Measurements from ENCODE around the gene DGKD.

DGKD gene

DNA sequence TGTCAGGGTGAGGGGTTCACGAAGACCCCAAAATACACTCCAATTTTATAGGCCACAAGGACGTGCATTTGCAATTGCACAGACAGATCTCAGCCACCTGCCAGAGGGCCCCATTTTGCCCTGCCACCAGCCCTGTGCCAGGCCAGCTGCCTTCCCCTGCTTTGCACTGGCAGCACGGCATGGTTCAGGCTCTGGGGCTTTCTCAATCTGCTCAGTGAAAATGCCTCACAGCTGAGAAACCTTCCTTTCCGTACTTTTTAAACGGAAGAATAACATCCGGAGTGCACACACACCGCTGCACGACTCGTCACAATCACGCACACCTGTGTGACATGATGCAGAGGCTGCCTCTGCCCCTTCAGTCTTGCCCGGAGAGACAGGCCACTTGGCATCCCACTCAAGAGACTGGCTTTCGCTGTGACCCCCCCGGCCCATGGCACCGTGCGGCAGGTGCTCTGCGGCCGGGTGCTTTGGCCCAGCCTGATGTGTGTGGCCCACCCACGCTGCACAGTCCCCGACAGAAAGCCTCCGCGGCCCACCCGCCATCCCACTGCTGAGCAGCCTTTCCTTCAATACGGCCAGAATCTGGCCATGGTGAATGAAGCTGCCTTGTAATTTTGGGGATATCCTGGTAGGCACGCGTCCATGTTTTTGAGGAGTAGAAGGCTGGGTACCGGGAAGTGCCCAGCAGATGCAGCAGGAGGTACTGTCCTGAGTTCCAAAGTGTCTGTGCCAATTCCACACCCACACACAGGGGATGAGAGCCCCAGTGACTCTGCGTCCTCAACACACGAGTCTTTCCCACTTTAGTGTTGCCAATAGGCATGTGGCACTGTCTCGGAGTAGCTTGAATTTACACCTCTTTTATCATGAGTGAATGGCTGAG, 123.5 kb downstream of the DGKD start:
- no peak for DNase-seq (ENCODE audit: low spot score)

DNA sequence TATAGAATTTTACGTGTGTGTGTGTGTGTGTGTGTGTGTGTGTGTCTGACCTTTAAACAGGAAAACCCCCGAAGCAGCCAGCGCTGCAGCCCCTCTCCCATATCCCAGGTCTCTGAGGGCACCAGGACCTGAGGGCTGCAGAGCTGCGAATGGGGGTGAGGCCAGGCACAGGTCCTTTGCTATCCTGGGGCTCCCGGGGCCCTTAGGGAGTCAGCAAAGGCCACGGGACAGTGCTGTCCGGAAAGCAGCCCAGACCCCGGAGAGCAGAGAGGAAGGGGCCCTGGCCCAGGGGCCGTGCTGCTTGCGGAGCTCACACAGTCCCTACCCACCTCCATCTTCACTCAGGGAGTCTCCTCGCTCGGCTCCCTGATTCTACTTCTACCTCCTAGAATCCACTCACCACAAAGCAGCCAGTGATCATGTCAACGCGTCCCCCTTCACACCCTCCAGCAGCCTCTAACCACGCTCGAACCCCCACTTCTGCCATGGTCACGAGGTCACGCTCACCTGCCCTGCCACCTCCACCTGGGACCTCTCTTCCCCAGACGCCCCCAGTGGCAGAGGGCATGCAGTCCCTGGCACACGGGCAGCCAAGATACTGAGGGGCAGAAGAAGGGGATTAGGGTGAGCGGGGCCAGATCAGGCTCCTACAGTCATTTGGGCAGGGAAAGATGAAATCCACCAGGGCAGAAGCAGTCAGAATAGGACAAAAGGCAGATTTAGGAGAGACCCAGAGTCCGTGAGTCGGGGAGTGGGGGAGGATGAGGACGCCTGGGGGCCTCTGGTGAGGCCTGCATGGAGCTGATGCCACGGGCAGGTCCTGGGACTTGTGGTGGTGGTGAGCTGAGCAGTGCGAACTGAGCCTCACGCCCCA, 125.6 kb downstream of the DGKD start:
- DNase-seq (ENCODE audit: low spot score), result no peak

DNA sequence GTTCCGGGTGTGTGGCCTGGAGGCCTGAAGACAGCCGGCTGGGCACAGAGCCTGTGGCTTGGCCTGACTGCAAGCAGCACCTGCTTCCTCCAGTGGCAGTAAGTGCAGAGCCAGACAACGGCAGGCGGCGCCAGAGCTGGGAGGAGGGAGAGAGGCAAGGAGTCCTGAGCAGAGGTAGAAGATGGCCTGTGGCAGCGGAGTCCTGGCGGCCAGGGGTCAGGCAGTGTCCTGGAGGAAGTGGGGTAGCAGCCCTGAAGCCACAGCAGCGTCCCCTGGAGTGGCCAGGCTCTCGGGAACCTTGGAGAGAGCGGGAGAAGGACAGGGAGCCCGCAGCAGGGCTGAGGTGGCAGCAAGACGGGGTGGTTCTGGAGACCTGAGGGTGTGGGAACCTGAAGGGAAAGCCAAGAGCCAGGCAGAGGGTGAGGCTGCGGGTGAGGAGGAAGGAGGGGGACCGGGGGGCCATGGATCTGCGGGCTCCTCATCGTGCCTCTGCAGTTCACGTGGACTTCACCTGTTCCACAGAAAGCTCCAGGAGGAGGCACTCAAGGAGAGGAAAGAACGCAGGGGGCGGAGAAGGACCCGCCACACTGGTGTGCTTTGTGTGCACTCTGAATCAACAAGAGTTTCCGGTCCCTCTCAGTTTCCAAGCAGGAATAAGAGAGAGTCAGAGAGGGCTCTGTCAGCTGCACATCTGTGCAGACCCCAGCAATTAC, 126.4 kb downstream of the DGKD start:
- no peak for DNase-seq (ENCODE audit: low spot score)

DNA sequence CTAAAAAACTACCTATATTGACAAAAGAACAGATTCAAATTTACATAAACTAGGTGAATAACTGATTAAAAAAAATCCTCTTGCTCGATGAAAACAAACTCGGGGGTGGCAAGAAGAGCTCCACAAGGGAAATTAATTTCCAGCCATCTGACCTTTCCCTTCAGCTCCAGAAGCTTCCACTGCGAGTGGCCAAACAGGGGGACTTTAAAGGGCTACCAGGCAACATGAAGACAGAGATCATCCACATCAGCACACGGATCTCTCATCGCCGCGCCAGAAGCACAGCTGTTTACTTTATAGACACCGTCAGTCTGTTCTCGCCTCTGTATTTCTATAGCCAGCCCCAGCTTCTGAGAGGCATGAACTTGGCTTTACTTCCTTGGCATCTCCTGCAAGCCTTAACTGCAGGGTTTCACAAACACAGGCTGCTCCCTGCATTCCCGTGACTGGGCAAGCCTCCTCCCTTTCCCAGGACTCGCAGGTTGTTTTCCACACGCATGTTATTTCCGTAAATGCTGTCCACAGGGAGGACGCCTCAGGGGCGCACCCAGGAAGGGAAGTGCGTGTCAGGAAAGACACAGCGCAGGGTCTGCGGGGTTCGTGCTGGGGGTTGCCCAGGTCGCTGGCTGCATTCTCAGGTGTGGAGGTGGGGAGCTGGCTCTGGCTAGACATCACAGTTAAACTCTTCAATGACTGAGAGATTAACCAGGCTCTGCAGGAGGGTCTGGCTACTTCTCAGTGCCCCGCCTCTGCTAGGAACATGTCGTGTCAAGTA, 127.3 kb downstream of the DGKD start:
- no peak for DNase-seq (ENCODE audit: low spot score)

DNA sequence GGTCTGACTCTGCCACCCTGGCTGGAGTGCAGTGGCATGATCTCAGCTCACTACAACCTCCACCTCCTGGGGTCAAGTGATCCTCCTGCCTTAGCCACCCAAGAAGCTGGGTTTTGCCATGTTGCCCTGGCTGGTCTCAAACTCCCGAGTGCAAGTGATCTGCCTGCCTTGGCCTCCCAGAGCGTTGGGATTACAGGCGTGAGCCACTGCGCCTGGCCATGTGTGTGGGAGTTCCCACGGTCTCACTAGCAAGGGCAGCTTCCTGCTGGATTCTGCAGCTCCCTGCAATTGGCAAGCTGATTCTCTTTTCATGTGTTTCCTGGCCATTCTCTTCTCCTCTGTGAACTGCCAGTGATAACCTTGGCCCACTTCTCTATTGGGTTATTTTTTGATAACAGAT, 128.3 kb downstream of the DGKD start:
- no peak for DNase-seq (ENCODE audit: low spot score)

DNA sequence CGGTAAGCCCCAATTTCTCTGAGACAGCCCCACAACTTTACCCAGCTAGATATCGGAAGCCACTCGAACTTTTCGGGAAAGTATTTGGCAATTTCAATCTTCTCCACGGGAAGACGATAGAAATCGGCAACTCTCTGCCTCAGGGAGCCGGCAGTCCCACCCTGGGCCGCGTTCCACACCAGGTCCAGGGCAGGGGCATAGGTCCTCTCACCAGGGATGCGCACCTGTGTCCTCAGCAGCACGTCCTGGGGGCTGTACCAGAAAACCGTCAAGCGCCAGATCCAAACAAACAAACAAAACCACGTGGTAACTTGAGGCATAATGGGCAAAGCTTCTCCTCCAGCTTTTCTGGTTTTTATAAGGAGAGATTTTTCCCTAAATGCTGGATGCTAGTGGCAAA, 131.4 kb downstream of the DGKD start:
- DNase-seq (ENCODE audit: low spot score), result no peak

DNA sequence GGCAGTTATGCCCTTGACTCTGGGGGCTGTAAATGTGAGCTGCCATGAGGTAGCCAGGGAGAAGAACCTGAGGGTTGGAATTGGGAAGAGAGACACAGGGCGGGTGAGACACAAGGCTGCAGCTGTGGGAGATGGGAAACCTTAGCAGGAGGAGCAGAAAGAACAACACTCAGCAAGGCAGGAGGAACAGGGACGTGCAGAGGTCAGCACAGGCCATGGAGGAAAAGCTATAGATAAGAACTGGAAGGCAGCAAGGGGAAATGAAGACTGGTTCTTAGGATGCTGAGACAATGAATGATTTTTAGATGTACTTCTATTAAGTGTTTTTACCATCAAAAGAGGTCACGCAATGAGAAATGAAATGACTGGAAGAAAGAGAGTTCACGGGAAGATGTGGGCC, 132.1 kb downstream of the DGKD start:
- no peak for DNase-seq (ENCODE audit: low spot score)

DNA sequence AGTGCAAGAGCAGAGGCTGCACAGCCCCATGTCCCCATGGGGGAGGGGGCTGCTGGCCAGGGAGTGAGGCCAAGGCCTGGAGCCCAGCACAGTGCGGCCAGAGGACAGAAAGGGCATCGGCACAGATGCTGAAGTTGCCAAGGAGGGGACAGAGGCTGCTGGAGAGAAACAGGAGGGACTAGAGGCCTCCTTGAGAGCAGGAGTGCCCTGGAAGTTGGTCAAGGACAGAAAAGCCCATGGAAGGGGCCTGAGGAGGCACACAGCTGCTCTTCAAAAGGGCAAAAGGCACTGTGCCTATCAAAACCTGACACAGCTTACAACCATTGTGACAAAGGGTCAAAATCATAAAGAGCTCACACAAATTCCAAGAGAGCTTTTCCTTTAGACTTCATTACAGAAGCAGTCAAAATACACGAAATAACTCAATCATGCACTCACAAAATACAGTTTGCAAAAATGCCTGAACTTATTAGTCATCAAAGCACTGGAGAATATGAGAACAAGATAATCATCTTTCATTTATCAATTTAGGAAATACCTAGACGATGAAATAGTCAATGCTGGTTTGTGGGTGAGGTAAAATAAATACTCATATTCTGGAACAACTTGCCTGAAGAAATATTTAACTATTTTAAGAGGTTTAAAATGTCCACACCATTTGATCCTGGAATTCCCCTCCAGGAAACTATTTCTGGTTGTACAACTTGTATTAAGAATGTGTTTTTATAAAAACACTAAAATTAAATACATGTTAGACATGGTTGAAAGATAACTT, 132.7 kb downstream of the DGKD start:
- DNase-seq (ENCODE audit: low spot score), result no peak

DNA sequence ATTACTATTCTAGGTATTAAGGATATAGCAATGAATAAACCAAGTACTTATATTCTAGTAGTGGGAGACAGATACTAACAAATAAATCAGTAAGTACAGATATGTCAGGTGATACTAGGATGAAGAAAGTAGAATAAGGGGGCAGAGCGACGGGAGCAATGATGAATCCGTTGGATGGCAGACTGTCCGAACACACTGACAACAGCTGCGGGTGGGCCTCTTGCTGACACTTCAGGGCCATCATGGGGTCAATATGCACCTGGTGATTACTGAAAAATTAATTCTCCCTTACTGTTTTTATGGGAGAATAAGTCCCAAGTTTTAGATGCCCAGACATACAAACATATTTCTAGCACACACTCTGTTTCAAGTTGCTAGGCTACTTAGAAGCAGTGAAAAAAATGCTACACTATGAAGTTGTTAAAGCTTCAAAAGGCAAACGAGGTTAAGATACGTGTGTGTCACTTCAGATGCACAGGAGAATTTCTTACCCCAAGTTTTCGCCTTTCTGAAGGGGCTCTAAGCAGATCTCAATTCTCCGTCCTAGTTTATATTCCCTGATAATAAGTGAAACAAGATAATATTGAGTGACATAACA, 133.6 kb downstream of the DGKD start:
- no peak for DNase-seq (ENCODE audit: low spot score)

DNA sequence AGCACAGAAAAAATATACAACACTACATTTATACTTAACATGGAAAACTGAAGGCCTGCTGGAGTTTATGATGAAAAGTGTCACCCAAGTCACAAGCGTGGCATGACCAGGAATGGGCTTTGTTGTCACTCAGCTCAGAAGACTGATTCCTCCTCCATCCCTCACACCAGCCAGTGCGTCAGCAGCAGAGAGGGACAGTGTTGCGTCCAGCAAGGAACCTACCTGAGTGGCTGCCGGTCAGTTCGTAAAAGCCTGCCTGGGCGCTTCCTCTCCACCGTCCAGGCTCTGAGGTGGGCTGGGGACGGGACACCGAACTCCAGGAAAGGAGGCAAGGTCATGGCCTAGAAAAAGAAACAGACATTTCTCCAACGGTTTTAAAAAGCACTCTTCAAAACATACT, 134.8 kb downstream of the DGKD start:
- DNase-seq (ENCODE audit: low spot score), result no peak

DNA sequence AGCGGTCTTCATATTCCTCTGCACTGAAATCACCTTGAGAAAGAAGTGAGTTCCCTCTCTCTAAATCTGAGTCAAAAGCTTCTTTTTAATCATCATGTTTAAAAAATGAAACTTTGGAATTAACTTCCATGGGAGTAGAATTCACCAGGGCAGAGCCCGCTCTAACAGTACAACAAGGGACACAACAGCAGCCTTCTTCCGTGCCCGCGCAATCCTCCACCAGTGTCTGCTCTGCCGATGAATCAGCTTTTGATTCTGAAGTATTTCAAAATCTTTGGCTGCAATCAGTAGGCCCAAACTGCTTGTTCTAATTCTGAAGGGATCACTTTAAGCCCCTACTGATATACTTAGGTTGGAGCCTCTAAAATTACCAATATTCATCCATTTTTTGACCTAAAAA, 135.4 kb downstream of the DGKD start:
- no peak for DNase-seq (ENCODE audit: low spot score)

DNA sequence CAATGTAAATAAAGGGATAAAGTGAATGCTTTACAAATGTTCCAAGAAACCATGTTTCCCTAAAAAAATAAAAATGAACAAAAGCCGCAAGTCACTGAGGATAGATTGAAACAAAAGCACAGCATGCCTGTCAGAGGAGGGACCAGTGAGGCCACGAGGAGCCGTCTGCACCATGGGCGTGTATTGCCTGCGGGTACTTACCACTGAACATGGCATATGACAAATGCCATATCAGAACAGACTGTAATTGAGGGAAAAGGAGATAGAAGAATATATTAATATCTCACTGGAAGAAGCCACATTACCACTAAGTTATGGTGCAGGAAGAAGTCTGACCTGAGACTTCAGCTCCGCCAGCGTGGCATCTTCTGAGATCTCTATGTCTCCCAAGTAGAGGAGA, 136.5 kb downstream of the DGKD start:
- no peak for DNase-seq (ENCODE audit: low spot score)

DNA sequence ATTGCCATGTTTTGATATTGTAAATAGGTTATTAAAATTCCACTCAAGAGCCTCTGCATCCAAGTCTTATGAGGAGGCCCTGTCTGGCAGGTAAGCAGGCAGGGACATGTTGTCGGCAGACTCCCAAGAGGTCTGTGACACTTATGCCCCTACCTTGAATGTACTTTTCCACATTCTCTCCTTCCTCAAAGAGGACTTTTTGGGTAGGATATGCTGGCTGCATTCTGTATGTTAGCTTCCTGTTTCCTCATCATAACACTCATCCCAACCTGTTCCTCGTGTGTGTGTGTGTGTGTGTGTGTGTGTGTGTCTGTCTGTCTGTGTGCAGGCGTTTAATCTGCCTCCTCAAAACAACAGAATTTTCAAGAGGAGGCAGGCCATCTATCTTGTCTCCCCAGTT, 137.0 kb downstream of the DGKD start:
- DNase-seq (ENCODE audit: low spot score), result no peak

DNA sequence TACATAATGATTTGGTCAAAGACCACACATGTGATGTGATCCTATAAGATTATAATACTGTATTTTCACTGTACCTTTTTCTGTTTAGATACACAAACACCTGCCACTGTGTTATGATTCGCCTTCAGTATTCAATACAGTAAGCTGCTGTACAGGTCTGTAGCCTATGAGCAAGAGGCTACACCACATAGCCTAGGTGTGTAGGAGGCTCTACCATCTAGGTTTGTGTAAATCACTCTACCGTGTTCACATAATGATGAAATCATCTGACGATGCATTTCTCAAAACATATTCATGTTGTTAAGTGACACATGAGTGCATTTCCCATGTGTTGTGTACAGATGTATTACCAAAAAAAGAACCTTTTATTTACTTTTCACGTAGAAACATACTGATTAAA, 137.8 kb downstream of the DGKD start:
- no peak for DNase-seq (ENCODE audit: low spot score)

DNA sequence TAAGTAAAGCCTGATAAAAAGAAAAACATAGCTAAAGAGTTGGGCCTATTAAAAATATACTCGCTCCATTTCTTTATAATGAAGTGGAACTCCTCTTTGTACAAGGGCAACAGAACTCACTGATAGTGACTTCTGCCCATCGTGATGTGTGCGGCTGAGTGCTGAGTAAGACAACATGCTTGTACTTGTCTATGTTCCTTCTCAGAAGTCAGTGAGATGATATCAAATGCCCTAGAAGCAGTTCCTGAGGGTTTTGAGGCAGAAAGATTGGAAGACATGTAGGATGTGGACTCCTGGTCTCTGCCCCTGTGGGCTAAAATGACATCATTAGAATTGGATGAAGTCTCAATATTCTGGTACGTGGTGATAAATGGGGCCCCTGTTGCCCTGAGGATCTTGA, 138.5 kb downstream of the DGKD start:
- no peak for DNase-seq (ENCODE audit: low spot score)

DNA sequence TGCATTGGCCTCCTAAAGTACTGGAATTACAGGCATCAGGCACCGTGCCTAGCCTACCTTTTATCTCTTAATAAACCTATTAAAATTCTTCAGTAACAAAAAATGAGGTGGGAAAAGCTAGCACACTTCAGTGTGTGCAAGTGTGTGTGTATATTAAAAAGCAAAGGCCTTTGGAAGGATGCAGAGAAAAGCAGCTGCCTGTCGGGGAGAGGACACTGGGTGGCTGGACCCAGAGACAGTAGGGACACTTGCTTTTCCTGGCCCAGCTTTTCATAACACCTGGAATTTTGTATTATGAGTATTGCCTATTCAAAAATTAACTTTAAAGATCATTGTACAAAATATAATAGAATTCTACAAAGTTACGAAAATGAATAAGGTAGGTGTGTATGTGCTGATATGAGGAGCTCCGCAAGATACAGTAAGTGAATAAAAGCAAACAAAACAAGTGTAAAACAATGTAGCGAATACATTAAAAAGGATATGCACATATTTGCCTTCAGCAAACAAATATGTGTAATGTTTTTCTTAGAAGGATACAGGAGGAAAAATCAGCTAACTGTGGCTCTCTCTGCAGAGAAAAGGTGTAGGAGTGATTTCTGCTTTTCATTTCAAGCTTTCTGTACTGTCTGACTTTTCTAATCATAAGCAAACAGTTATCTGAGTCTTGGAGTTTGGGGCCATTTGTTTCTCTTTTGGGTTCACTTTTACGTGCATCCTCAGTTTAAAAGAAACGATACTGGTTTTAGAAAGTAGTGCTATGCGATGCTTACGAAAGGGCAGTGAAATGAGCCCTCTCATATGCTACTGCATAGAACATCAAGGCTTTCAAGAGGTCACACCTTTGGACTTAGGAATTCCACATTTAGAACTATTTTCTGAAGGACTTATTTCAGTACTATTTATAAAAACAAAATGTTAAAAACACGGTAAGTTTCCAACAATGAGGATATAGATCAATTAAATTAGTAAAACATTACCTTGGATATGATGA, 141.5 kb downstream of the DGKD start:
- DNase-seq (ENCODE audit: low spot score), result no peak

DNA sequence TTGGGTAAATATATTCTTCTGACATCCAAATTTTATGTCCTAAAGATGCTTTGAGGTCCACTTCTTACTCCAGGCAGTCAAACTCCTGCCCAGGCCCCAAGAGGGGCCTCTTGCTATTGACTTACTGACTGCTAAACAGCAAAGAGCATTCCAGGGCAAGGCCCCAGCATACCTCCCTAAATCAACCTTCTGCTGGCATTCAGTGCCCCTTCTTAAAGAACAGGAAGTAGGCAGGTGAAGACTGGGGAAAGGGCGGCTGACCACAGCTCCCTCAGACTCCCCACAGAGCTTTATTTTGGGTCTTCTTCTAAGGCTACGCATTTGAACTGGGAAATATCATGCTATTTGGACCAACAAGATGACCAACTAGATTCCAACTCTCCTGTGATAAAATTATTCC, 143.4 kb downstream of the DGKD start:
- DNase-seq (ENCODE audit: low spot score), result no peak

DNA sequence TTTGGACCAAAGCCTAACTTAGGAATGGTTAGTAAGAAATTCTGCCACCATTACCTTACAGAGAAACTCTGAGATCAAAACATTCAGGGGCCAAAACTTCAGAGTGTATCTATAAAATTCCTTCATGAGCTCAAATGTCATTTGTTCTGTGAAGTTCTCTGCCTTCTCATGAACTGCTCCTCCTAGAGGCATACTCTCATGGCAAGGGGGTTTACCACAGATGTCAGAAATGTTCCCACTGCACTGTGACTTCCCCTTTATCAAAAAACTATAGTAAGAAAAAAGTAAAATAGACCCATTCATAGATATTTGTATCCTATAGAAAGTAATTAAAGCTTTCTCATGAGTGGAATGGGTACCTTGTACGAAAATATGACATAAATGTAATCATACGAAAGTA, 143.8 kb downstream of the DGKD start:
- no peak for DNase-seq (ENCODE audit: low spot score)

DNA sequence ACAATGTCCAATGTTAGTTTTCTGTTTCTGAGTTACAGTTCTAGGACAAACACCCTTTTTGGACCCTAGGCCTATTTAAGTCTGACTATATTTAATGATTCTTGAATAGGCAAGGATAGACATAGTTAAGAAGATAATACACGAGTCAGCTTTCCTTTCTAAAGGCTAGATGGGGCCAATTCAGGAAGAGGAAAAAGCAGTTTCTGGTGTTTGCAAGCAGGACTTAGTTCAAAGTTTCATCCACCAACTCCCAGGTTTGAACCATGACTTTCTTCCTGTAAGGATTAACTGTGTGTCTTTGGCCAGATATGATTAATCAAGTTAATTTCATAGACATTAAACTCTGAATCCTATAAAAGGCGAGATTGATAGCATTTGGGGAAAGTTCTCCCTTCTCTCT, 145.6 kb downstream of the DGKD start:
- DNase-seq (ENCODE audit: low spot score), result no peak

Data from ecto neural progenitor cell (in vitro differentiated cells).